ENCODE data around the gene ATP2A1.
"Not testable (repeated sequence)": the region's sequence is repeated elsewhere in the genome, so short reads cannot be mapped to it uniquely, and the experiment has no call there.

ATP2A1 gene

DNA sequence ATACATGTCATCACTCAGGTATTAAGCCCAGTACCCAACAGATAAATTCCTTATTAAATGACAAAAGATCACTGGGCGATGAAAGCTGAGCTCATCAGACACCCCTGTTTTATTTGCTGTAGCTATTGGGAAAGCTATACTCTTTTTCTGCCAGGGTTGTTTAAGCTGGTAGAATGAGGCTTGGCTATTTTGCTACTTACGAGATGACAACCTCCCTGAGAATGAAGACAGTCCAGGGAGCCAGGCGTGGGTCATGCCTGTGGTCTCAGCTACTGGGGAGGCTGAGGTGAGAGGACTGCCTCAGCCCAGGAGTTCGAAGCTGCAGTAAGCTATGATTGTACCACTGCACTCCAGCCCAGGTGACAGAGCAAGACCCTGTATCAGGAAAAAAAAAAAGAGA, 19.0 kb upstream of the ATP2A1 start:
- no peak for DNase-seq (ENCODE audit: low read depth in 3 of 3)

GRCh38 chr16:28863929-28864793, 14.1 kb upstream of the ATP2A1 start:
- DNase-seq (ENCODE audit: low read depth in 3 of 3) = no peak

DNA sequence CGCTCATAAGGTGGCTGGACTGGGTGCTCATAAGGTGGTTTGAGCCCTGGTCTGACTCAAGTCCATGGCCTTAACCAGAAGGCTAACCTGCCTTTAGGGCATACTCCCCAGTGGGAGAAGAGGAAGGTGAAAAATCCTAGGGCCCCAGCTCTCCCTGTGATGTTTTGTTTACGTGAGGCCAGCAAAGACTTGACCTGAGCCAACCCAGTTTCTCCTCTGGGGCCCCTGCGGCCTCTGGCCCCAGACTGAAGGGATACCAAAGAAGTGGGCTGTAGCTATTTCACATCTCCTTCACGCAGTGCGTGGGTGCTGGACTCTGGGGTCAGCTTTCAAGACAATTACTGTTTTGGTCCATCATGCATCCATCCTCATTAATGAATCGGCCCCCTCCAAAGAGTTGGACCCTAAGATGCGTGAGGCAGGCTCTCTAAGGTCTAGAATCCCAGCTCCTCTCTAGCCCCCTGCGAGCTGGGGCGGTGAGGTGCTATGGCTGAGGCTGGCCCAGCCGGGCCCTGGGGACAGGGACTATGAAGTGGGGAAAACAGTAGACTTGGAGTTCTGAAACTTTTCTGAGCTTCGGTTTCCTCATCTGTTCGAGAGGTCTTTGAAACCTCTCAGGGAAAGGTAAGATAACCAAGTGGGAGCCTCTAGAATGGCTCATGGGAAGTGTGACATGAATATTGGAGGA, 13.1 kb upstream of the ATP2A1 start:
- DNase-seq (ENCODE audit: low read depth in 3 of 3) = no peak

DNA sequence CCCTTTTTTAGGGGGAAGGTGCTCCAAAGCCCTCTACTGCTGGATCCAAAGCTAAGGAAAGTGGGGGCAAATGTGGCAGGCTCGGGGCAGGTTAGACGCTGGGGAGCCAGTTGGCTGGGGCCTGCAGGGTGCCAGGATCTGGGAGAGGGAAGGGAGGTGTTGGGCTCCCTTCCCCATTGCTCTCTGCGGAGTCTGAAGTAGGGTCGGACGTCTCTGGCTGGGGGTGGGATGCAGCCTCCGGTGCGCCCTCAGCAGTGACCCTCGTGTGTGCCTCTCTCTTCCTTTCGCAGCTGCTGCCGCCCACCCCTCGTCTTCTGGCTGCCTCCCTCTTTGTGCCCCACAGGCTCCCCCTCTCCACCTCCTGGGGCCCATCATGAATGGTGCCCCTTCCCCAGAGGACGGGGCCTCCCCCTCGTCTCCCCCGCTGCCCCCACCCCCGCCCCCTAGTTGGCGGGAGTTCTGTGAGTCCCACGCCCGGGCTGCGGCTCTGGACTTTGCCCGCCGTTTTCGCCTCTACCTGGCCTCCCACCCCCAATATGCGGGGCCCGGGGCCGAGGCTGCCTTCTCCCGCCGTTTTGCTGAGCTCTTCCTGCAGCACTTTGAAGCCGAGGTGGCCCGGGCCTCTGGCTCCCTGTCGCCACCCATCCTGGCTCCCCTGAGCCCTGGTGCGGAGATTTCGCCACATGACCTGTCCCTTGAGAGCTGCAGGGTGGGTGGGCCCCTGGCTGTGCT, 12.4 kb upstream of the ATP2A1 start:
- DNase-seq (ENCODE audit: low read depth in 3 of 3) = no peak

DNA sequence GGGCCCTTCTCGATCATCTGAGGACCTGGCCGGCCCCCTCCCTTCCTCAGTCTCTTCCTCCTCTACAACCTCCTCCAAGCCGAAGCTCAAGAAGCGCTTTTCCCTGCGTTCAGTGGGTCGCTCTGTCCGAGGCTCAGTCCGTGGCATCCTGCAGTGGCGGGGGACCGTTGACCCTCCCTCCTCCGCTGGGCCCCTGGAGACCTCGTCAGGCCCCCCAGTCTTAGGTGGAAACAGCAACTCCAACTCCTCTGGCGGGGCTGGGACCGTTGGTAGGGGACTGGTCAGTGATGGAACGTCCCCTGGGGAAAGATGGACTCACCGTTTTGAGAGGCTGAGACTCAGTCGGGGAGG, 11.9 kb upstream of the ATP2A1 start:
- DNase-seq (ENCODE audit: low read depth in 3 of 3) = no peak

GRCh38 chr16:28867241-28867640, 11.0 kb upstream of the ATP2A1 start:
- no peak for DNase-seq (ENCODE audit: low read depth in 3 of 3)

DNA sequence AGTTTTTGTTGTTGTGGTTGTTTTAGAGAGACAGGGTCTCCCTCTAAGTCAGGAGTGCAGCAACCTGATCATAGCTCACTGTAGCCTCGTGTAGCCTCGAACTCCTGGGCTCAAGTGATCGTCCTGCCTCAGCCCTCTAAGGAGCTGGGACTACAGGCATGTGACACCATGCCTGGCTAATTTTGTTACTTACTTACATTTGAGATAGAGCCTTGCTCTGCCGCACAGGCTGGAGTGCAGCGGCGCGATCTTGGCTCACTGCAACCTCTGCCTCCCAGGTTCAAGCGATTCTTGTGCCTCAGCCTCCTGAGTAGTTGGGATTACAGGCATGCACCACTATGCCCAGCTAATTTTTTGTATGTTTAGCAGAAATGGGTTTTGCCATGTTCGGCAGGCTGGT, 10.6 kb upstream of the ATP2A1 start:
- not testable (repeated sequence) for DNase-seq (ENCODE audit: low read depth in 3 of 3)

GRCh38 chr16:28869201-28869600, 9.1 kb upstream of the ATP2A1 start:
- no peak for DNase-seq (ENCODE audit: low read depth in 3 of 3)

DNA sequence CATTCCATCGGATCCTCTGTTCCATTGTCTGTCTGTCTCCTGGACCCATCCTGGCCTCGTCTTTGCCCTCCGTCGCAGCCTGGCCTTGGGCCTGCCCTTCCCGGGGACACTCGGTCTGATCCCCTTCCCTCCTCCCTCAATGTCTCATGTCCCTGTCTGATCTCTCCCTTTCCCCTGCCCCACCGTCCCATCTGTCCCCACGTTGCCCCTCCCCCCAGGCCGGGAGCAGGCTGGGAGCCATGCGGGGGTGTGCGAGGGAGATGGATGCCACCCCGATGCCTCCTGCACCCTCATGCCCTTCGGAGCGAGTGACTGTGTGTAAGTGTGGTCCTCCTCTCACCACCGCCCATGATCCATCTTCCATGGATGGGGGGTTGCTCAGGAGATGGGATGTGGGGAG, 5.3 kb upstream of the ATP2A1 start:
- DNase-seq (ENCODE audit: low read depth in 3 of 3) = no peak

GRCh38 chr16:28873543-28874201, 4.6 kb upstream of the ATP2A1 start:
- DNase-seq (ENCODE audit: low read depth in 3 of 3) = peak in 2 of 3 experiments; percentile 26 to 39

GRCh38 chr16:28874406-28874805, 3.9 kb upstream of the ATP2A1 start:
- DNase-seq (ENCODE audit: low read depth in 3 of 3) = no peak

DNA sequence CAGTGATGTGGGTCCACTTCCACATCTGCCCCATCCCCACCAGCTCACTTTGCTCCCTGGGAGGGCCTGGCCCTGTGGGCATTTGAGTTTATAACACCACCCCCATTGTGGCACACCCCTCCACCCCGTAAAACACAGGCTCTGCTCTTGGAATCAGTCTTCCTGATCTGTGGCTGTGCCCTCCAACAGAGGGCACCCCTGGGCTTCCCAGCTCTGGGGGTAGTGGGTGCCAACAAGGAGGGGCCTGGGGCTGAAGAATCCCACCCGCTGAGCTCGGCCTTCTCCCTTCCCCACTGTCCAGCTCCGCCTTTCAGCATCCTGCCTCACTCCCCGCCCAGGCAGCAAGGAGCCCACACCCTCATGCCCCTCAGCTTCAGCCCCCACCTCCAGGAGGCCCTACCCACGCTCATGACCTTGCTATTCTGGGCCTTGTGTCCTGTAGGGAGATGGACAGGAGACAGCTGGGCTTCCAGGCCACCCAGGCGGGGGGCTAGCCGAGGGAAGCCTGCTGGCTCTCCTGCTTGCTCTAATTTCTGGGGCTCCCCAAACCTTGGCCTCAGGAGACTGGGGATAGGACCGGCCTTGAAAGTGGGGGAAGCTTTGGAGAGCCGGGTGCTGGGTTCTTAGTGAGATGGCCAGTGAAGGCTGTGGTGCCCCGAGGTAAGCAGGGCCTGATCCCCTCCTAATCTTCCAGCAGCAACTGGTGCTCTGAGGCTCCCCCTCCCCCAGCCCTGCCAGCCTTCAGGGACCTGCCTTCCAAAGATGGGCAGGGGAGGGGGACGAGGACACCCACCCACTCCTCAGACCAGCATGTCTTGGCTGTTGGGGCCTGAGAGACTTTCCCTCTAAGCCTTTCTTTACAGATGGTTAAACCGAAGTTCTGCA, 2.9 kb upstream of the ATP2A1 start:
- DNase-seq (ENCODE audit: low read depth in 3 of 3) = no peak

DNA sequence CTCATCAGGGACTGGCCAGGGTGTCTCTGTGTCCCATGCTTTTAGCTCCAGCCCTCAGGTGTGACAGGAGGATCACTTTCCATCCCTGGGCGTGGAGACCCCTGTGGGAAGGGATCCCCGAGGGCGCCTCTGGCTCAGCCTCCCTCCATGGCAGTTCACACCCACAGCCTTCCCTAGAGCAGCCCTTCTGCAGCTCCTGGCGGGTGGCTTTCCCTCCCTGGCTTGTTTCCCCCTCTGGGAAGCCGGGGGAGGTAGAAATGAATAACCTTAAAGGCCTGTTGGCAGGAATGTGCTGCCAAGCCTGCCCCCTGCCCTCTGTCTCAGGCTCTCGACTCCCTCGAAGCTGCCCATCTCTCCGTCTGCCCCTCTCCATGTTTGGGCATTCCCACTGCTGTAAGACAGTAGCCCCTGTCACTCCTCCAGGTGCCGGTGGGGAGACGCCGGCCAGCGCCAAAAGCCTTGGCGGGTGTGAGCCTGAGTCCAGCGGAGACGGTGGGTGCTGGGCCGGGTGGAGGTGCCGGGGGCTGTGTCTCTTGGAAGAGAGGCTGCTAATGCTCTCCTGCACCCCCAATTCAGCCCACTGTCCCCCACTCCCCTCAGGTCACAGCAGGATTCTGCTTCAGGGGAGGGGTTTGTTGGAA, 2.1 kb upstream of the ATP2A1 start:
- DNase-seq (ENCODE audit: low read depth in 3 of 3) = no peak

- no peak for DNase-seq (ENCODE audit: low read depth in 3 of 3)
These were observed 1.2 kb upstream of the ATP2A1 start for GRCh38 chr16:28876973-28877654.

- DNase-seq (ENCODE audit: low read depth in 3 of 3) = no peak
These were observed 660 bp upstream of the ATP2A1 start for GRCh38 chr16:28877655-28878000.

DNA sequence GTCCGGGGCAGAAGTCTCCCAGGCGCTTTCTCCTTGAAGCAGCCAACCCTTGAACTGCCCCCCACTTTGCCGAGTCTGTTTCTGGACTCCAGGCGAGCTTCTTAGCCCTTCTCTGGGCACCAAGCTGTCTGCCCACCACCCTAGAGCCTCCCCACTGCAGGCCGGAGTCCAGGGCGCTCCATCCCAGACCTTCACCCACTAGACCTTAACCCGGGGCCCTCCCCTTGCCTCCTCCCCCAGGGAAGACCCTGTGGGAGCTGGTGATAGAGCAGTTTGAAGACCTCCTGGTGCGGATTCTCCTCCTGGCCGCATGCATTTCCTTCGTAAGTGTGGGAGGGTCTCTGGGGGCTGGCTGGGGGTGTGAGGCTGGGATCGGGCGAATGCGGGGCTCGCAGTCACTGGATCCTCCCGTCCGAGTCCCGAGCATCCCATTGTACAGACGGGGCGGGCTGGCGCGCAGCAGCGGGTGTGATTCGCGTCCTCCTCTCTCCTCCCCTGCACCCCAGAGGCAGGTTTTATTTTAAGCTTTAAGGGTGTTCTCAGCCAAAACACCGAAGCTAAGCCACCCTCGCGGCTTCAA, 1.1 kb downstream of the ATP2A1 start:
- DNase-seq (ENCODE audit: low read depth in 3 of 3) = no peak

- DNase-seq (ENCODE audit: low read depth in 3 of 3) = peak; percentile 79 to 83 (median 82)
These were observed 1.7 kb downstream of the ATP2A1 start for GRCh38 chr16:28879841-28880588.

GRCh38 chr16:28880589-28880915, 2.3 kb downstream of the ATP2A1 start:
- no peak for DNase-seq (ENCODE audit: low read depth in 3 of 3)

GRCh38 chr16:28880955-28881354, 2.7 kb downstream of the ATP2A1 start:
- no peak for DNase-seq (ENCODE audit: low read depth in 3 of 3)
